ENCODE measurements around the gene RAPGEFL1.

The RAPGEFL1 gene

GRCh38 chr17:40158438-40159013, 18.7 kb upstream of the RAPGEFL1 start:
- H3K27me3 ChIP-seq (ENCODE audit: control insufficient read depth, low read length) = no peaks in the 10 kb centered on the region
- no peak overlapping the region for H3K27ac ChIP-seq (ENCODE audit: low read depth, low read length)
- H3K9me2 ChIP-seq (replicated peaks; ENCODE audit: control insufficient read depth, low read length) = no peaks in the 10 kb centered on the region
- H3K4me2 ChIP-seq (ENCODE audit: low read length) = no peak overlapping the region
- TF ChIP-seq, protein P1, sequence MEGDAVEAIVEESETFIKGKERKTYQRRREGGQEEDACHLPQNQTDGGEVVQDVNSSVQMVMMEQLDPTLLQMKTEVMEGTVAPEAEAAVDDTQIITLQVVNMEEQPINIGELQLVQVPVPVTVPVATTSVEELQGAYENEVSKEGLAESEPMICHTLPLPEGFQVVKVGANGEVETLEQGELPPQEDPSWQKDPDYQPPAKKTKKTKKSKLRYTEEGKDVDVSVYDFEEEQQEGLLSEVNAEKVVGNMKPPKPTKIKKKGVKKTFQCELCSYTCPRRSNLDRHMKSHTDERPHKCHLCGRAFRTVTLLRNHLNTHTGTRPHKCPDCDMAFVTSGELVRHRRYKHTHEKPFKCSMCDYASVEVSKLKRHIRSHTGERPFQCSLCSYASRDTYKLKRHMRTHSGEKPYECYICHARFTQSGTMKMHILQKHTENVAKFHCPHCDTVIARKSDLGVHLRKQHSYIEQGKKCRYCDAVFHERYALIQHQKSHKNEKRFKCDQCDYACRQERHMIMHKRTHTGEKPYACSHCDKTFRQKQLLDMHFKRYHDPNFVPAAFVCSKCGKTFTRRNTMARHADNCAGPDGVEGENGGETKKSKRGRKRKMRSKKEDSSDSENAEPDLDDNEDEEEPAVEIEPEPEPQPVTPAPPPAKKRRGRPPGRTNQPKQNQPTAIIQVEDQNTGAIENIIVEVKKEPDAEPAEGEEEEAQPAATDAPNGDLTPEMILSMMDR (IDR thresholded peaks at IDR 0.05; ENCODE audit: low read depth, low read length, poor library complexity, severe bottlenecking) = no peak
- TF ChIP-seq EZH2phosphoT487 (IDR thresholded peaks at IDR 0.05; ENCODE audit: borderline replicate concordance, low read length) = no peak
- no peaks in the 10 kb centered on the region for H3F3A ChIP-seq (ENCODE audit: control insufficient read depth, insufficient read depth)
- H4K20me1 ChIP-seq (ENCODE audit: control insufficient read depth, insufficient read depth, low read depth, low read length) = 0 out of 2 replicates have a peak, but pooled peaks cover 2% of the 10 kb centered on the region
- peaks cover 55% of the 10 kb centered on the region for H3K79me2 ChIP-seq (ENCODE audit: control insufficient read depth, low read length)
- H3K4me1 ChIP-seq (ENCODE audit: control insufficient read depth, low read length) = no peaks in the 10 kb centered on the region
- no peak overlapping the region for H3K4me3 ChIP-seq (ENCODE audit: low read length)
- peaks cover 64% of the 10 kb centered on the region for H3K36me3 ChIP-seq (ENCODE audit: control insufficient read depth, low read length)
- H3K9me3 ChIP-seq (ENCODE audit: control insufficient read depth, insufficient read depth, low read length) = no peaks in the 10 kb centered on the region

GRCh38 chr17:40159456-40159855, 17.8 kb upstream of the RAPGEFL1 start:
- TF ChIP-seq, protein P1 (IDR thresholded peaks at IDR 0.05; ENCODE audit: low read depth, low read length, poor library complexity, severe bottlenecking) = no peak
- no peak for TF ChIP-seq EZH2phosphoT487 (IDR thresholded peaks at IDR 0.05; ENCODE audit: borderline replicate concordance, low read length)
- Histone ChIP-seq H3K36me3 (ENCODE audit: control insufficient read depth, low read length) (peaks cover 62% of the 10 kb centered on the region), H3K4me3 (ENCODE audit: low read length) (no peak overlapping the region), H3K27ac (ENCODE audit: low read depth, low read length) (no peak overlapping the region), H3K4me2 (ENCODE audit: low read length) (no peak overlapping the region), H4K20me1 (ENCODE audit: control insufficient read depth, insufficient read depth, low read depth, low read length) (no peaks in the 10 kb centered on the region), H3K9me2 (replicated peaks; ENCODE audit: control insufficient read depth, low read length) (no peaks in the 10 kb centered on the region), H3K27me3 (ENCODE audit: control insufficient read depth, low read length) (no peaks in the 10 kb centered on the region), H3F3A (ENCODE audit: control insufficient read depth, insufficient read depth) (no peaks in the 10 kb centered on the region), H3K4me1 (ENCODE audit: control insufficient read depth, low read length) (no peaks in the 10 kb centered on the region), H3K79me2 (ENCODE audit: control insufficient read depth, low read length) (peaks cover 52% of the 10 kb centered on the region), H3K9me3 (ENCODE audit: control insufficient read depth, insufficient read depth, low read length) (no peaks in the 10 kb centered on the region)

GRCh38 chr17:40167685-40168261, 9.5 kb upstream of the RAPGEFL1 start:
- H3K9me3 ChIP-seq (ENCODE audit: control insufficient read depth, insufficient read depth, low read length) = no peaks in the 10 kb centered on the region
- H3K27ac ChIP-seq (ENCODE audit: low read depth, low read length) = no peak overlapping the region
- H3K4me2 ChIP-seq (ENCODE audit: low read length) = no peak overlapping the region
- H3K9me2 ChIP-seq (replicated peaks; ENCODE audit: control insufficient read depth, low read length) = no peaks in the 10 kb centered on the region
- H3F3A ChIP-seq (ENCODE audit: control insufficient read depth, insufficient read depth) = peaks cover 19% of the 10 kb centered on the region
- H3K36me3 ChIP-seq (ENCODE audit: control insufficient read depth, low read length) = peaks cover 82% of the 10 kb centered on the region
- peaks cover 7% of the 10 kb centered on the region for H3K79me2 ChIP-seq (ENCODE audit: control insufficient read depth, low read length)
- H3K4me1 ChIP-seq (ENCODE audit: control insufficient read depth, low read length) = no peaks in the 10 kb centered on the region; the same call in 1 of the 2 replicates
- TF ChIP-seq, protein P1 (IDR thresholded peaks at IDR 0.05; ENCODE audit: low read depth, low read length, poor library complexity, severe bottlenecking) = no peak
- TF ChIP-seq EZH2phosphoT487 (IDR thresholded peaks at IDR 0.05; ENCODE audit: borderline replicate concordance, low read length) = no peak
- no peaks in the 10 kb centered on the region for H3K27me3 ChIP-seq (ENCODE audit: control insufficient read depth, low read length)
- H3K4me3 ChIP-seq (ENCODE audit: low read length) = no peak overlapping the region
- no peaks in the 10 kb centered on the region for H4K20me1 ChIP-seq (ENCODE audit: control insufficient read depth, insufficient read depth, low read depth, low read length)
